Measurements from ENCODE around the gene SYNGAP1.

SYNGAP1 gene

DNA sequence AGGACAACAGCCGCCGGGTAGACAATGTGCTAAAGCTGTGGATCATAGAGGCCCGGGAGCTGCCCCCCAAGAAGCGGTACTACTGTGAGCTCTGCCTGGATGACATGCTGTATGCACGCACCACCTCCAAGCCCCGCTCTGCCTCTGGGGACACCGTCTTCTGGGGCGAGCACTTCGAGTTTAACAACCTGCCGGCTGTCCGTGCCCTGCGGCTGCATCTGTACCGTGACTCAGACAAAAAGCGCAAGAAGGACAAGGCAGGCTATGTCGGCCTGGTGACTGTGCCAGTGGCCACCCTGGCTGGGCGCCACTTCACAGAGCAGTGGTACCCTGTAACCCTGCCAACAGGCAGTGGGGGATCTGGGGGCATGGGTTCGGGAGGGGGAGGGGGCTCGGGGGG, 17.8 kb downstream of the SYNGAP1 start:
- TF ChIP-seq, protein P1, sequence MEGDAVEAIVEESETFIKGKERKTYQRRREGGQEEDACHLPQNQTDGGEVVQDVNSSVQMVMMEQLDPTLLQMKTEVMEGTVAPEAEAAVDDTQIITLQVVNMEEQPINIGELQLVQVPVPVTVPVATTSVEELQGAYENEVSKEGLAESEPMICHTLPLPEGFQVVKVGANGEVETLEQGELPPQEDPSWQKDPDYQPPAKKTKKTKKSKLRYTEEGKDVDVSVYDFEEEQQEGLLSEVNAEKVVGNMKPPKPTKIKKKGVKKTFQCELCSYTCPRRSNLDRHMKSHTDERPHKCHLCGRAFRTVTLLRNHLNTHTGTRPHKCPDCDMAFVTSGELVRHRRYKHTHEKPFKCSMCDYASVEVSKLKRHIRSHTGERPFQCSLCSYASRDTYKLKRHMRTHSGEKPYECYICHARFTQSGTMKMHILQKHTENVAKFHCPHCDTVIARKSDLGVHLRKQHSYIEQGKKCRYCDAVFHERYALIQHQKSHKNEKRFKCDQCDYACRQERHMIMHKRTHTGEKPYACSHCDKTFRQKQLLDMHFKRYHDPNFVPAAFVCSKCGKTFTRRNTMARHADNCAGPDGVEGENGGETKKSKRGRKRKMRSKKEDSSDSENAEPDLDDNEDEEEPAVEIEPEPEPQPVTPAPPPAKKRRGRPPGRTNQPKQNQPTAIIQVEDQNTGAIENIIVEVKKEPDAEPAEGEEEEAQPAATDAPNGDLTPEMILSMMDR (IDR thresholded peaks at IDR 0.05; ENCODE audit: low read depth, low read length), result no peak
- DNase-seq (ENCODE audit: extremely low read depth, low read depth), result no peak

DNA sequence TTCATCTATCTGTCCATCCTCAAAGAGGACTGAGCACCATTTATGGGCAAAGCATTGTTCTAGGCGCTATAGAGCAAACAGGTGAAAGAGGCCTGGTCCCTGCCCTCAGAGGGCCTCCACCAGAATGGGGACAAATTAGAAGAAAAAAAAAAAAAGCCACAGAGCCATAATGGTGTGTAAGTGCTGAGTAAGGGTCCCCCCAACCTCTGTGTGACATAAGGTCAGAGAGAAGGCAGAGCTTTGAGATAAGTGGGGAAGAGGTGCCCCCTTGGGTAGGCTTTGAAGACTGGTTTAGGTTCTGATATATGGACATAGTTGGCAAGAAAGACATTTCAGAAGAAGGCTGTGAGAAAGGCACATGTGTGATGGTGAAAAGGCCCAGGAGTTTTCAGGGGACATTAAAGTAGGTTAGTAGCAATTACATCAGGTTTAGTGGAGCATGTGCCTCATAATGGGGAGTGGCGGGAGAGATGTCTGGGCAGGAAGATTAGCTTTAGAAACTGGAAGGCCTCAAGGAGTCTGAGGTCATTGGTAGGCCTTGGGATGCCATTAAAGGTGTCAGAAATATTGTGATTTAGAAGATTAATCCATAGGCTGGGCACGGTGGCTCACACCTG, 19.2 kb downstream of the SYNGAP1 start:
- TF ChIP-seq, protein P1 (IDR thresholded peaks at IDR 0.05; ENCODE audit: low read depth, low read length), result no peak
- no peak for DNase-seq (ENCODE audit: extremely low read depth, low read depth)

DNA sequence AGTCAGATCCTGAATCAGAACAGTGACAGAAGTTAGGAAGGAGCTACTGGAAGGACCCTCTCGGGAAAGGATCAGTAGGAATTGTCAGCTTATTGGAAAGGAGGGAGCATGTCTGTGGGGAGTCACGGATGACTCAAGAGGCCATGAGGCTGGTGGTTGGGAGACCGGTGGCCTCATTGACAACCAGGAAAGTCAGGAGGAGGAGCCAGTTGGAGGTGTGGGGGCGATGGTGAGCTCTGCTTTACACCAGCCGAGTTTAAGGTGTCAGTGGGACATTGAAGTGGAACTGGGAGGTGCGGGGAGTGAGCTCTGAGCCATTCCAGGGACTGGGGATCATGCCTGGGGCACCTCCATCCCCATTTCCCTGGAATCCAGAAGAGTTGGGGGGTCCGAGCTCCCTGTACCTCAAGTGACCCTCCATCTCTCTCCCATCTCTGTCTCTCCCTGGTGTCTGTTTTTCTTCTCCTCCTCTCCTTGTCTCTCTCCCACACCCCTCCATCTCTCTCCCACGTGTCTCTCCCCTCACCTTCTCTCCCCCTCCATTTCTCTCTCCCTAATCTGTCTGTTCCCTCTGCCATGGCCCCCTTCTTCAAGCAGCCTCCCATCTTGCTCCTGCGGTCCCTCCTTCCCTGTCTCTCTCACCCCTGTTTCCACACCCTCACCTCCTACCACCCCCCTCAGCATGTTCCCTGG, 20.2 kb downstream of the SYNGAP1 start:
- no peak for DNase-seq (ENCODE audit: extremely low read depth, low read depth)
- TF ChIP-seq, protein P1 (IDR thresholded peaks at IDR 0.05; ENCODE audit: low read depth, low read length), result no peak

DNA sequence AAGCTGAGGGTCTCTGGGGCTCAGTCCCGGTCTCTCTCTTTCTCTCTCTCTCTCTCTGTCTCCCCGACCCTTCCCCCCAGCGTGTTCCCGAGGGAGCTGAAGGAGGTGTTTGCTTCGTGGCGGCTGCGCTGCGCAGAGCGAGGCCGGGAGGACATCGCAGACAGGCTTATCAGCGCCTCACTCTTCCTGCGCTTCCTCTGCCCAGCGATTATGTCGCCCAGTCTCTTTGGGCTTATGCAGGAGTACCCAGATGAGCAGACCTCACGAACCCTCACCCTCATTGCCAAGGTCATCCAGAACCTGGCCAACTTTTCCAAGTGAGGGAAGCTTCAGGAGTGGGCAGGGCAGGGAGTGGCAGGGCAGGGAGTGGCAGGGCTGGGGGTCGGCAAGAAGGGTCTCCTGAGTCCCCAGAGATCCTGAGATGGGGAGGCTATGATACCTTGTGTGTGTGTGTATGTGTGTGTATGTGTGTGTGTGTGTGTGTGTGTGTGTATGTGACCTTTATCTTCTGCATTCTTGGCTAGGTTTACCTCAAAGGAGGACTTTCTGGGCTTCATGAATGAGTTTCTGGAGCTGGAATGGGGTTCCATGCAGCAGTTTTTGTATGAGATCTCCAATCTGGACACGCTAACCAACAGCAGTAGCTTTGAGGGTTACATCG, 20.9 kb downstream of the SYNGAP1 start:
- no peak for DNase-seq (ENCODE audit: extremely low read depth, low read depth)
- TF ChIP-seq, protein P1 (IDR thresholded peaks at IDR 0.05; ENCODE audit: low read depth, low read length), result no peak

DNA sequence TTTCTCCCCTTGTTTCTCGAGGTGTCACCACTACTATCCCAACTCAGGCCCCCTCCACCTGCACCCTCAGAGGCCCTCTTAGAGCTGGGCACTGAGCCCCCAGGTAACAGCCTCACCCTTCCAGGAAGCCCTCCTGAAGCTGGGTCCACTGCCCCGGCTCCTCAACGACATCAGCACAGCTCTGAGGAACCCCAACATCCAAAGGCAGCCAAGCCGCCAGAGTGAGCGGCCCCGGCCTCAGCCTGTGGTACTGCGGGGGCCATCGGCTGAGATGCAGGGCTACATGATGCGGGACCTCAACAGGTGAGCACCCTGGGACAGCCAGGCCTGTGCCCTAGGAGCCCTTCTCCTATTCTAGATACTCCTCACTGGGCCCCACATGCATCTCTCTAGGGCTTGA, 21.6 kb downstream of the SYNGAP1 start:
- DNase-seq (ENCODE audit: extremely low read depth, low read depth), result no peak
- TF ChIP-seq, protein P1 (IDR thresholded peaks at IDR 0.05; ENCODE audit: low read depth, low read length), result no peak

DNA sequence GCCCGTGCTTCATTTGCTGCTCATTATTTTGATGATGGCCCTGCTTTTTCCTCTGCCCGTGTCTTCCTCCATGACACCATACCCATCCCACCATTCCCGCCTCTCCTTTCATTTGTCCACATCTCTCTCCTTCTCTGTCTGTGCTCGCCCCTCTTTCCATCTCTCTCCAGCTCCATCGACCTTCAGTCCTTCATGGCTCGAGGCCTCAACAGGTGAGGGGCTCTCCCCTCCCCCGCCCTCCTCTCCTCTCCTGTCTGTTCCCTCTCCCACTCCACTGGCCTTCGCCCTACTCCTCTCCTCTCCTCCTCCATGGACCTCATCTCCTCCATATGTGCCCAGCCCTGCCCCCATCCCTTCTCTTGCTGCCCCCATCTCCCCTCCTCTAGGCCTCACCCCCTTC, 22.4 kb downstream of the SYNGAP1 start:
- TF ChIP-seq, protein P1 (IDR thresholded peaks at IDR 0.05; ENCODE audit: low read depth, low read length), result no peak
- no peak for DNase-seq (ENCODE audit: extremely low read depth, low read depth)

DNA sequence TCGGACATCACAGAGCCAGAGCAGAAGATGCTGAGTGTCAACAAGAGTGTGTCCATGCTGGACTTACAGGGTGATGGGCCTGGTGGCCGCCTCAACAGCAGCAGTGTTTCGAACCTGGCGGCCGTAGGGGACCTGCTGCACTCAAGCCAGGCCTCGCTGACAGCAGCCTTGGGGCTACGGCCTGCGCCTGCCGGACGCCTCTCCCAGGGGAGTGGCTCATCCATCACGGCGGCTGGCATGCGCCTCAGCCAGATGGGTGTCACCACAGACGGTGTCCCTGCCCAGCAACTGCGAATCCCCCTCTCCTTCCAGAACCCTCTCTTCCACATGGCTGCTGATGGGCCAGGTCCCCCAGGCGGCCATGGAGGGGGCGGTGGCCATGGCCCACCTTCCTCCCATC, 23.2 kb downstream of the SYNGAP1 start:
- no peak for DNase-seq (ENCODE audit: extremely low read depth, low read depth)
- TF ChIP-seq, protein P1 (IDR thresholded peaks at IDR 0.05; ENCODE audit: low read depth, low read length), result no peak

All from AG09319 (cell line).